Retinal pigment epithelial cell (primary cell): ENCODE measurements around the gene BRICD5.

ENCODE experiments used
- DNase-seq: peaks from one replicate; pipeline ENCODE4 v3.0.0-alpha.2; 2010; ENCODE audit warnings: low read depth
- H3K4me3 ChIP-seq: 2 replicates; pipeline ENCODE4 v1.5.1; 2011; ENCODE audit warnings: mild to moderate bottlenecking, low read length, control low read depth, moderate library complexity
- TF ChIP-seq, protein P1 (sequence below): conservative IDR thresholded peaks from 2 replicates; pipeline ENCODE4 v1.5.1; 2011; ENCODE audit warnings: low read depth, low read length, control low read depth, inconsistent platforms

The BRICD5 gene

DNA sequence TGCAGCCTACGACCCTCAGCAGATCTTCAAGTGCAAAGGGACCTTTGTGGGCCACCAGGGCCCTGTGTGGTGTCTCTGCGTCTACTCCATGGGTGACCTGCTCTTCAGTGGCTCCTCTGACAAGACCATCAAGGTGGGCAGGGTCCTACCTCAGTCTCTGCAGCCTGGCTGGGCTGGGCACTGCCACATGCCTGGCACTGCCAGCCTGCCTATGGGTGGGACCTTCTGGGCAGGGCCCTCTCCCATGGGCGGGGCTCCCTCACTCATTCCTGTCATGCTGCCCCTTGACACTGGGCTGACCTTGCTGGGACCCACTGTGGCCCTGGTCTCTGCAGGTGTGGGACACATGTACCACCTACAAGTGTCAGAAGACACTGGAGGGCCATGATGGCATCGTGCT, 36.7 kb downstream of the BRICD5 start:
- DNase-seq, result no peak
- no peak overlapping the region for H3K4me3 ChIP-seq
- TF ChIP-seq, protein P1, sequence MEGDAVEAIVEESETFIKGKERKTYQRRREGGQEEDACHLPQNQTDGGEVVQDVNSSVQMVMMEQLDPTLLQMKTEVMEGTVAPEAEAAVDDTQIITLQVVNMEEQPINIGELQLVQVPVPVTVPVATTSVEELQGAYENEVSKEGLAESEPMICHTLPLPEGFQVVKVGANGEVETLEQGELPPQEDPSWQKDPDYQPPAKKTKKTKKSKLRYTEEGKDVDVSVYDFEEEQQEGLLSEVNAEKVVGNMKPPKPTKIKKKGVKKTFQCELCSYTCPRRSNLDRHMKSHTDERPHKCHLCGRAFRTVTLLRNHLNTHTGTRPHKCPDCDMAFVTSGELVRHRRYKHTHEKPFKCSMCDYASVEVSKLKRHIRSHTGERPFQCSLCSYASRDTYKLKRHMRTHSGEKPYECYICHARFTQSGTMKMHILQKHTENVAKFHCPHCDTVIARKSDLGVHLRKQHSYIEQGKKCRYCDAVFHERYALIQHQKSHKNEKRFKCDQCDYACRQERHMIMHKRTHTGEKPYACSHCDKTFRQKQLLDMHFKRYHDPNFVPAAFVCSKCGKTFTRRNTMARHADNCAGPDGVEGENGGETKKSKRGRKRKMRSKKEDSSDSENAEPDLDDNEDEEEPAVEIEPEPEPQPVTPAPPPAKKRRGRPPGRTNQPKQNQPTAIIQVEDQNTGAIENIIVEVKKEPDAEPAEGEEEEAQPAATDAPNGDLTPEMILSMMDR, result no peak

DNA sequence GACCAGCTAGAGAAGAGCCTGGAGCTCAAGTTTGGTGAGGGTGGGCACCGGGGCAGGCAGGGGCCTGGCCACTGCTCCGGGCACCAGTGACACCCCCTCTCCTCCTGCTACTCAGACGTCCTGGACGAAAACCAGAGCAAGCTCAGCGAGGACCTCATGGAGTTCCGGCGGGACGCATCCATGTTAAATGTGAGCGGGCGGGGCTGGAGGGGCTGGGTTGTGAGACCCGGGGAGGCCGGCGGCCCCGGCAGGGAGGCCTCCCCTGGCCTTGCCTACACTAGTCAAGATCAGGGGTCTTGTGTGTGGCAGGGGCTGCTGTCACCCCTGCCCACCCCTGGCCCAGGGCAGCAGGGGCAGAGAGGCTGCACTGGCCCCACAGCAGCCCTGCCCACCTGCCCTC, 37.3 kb downstream of the BRICD5 start:
- TF ChIP-seq, protein P1, result no peak
- no peak overlapping the region for H3K4me3 ChIP-seq

DNA sequence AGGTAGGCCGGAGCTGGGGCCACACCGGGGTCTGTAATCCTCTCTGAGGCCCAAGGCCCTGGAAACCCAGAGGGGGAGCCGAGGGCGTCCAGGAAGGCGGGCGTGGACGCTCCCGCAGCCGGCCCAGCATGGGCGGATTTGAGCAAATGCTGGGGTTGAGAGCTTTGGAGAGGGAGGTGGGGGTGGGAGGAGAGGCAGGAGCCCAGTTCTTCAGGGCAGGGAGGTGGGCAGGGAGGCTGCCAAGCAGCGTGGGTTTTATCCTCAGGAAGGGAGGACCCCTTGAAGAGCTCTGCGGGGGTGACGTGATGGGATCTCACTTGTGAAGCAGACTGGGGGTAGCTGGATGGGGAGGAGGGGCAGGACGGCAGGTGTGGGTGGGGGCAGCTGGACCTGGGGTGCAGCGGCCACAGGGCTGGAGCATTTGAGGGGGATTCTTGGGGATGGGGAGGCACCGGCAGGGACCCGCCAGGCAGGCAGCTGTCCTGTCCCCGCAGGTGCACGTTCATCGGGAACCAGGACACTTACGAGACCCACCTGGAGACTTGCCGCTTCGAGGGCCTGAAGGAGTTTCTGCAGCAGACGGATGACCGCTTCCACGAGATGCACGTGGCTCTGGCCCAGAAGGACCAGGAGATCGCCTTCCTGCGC, 37.9 kb downstream of the BRICD5 start:
- H3K4me3 ChIP-seq, result no peak overlapping the region

More for the DNA sequence above, 37.3 kb downstream of the BRICD5 start:
- no peak for DNase-seq

DNA sequence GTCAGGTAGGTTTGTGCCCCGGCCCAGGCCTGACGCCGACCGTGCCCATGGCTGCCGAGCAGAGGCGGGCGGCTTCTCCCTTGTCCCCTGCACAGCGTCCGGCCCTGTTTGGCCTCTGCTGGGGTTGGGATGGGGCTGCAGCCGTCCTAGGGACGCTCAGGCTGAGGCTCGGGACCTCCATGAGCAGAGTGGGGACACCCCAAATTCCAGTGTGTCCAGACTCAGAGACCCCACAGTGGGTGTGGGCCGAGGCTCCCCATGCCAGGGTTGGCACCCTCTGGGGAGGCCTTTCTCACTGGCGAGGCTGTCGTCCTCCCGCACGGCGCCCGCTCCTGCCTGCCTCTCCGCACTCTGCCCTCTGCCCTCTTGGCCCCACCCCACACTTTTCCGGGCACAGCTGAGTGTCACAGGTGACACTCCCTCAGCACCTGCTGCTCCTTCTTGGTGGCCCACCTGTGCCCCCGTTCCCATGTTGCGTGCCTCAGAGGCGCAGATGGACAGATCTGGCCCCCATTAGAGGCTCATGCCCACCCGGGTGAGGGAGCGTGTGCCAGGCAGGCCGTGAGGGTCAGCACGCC, 39.0 kb downstream of the BRICD5 start:
- TF ChIP-seq, protein P1, result no peak
- no peak for DNase-seq

More for the DNA sequence above, 37.9 kb downstream of the BRICD5 start:
- no peak for DNase-seq
- TF ChIP-seq, protein P1, result no peak

DNA sequence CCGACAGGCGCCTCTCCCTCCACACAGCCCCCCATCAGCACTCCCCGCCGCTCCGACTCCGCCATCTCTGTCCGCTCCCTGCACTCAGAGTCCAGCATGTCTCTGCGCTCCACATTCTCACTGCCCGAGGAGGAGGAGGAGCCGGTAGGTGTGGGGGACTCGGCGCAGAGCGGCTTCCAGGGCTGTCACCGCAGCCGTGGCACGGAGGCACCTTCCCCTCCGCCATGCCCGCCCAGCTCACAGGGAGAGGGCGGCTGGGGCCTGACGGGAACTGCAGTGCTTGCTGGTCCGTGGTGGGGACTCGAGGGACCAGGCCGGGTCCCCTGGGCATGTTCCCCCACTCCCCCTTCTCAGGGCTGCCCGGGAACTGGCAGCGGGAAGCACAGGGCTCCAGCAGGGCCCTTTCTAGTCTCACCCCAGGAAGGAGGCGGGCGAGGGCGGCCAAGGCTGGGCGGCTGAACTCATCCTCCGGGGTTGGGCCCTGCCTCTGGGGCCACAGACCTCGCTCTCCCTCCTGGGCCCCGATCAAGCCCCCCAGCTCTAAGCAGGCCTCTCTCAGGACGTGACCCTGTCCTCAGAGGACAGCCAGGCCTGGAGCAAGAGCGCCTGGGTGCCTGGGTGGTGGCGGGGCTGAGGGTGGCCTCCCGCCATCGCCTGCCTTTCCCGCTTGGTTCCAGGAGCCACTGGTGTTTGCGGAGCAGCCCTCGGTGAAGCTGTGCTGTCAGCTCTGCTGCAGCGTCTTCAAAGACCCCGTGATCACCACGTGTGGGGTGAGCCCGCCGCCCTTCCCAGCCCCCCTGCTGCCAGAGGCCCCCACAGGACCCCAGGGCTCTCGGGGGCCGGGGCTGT, 39.9 kb downstream of the BRICD5 start:
- H3K4me3 ChIP-seq, result no peak overlapping the region
- DNase-seq, result no peak
- TF ChIP-seq, protein P1, result no peak

More for the DNA sequence above, 39.0 kb downstream of the BRICD5 start:
- H3K4me3 ChIP-seq, result no peak overlapping the region

DNA sequence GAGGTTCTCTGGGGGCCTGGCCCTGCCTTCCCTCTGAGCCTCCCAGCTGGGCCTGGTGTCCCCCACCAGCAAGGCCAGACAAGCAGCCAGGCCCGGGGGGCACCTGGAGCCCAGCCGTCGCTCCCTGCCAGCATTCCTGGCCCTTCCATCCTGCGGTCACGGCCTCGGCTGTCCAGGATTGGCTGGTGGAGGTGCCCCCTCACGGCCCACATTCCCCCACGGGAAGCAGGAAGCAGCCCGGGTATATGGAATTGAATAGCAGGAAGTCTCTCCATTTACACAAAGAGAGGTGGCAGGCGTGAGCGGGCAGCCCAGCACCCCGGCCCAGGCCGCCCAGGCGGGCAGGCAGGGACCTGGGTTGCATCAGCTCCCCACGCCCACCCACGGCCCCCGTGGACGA, 40.6 kb downstream of the BRICD5 start:
- DNase-seq, result no peak
- TF ChIP-seq, protein P1, result no peak
- H3K4me3 ChIP-seq, result no peak overlapping the region
